Measurements from ENCODE around the gene HAGHL. TPM values are rescaled to one million over a fixed set of nuclear protein-coding genes. Genes with fewer than 3 reads are reported as not detected.

HAGHL gene
- total RNA-seq, 1 experiment from 2014 or later = 6.8 TPM

GRCh38 chr16:730666-731509 lies 4.0 kb downstream of the HAGHL start:
- CTCF ChIA-PET = no interaction called here
- no peak for DNase-seq
- no peak for TF ChIP-seq CTCF (IDR thresholded peaks at IDR 0.05; ENCODE audit: insufficient read depth in 1 of 2, low read depth in 1 of 2, low read length in 1 of 2, severe bottlenecking in 1 of 2, unreplicated experiment in 1 of 2)
- POLR2A ChIA-PET = interaction anchor here (0.8 kb wide), 1 partner anchor 10 kb away, joined by 3 read pairs; the partner anchor contains the start of gene ANTKMT
- Mint-ChIP-seq H3K36me3 (ENCODE audit: insufficient read depth, unreplicated experiment) (peaks cover 33% of the 10 kb centered on the region), H3K27ac (ENCODE audit: unreplicated experiment) (no peak overlapping the region), H3K27me3 (ENCODE audit: insufficient read depth, unreplicated experiment) (no peaks in the 10 kb centered on the region), H3K4me1 (ENCODE audit: low read depth, unreplicated experiment) (no peaks in the 10 kb centered on the region), H3K4me3 (ENCODE audit: unreplicated experiment) (no peak overlapping the region), H3K9me3 (ENCODE audit: unreplicated experiment) (no peaks in the 10 kb centered on the region)
- Histone ChIP-seq H3K36me3 (ENCODE audit: control insufficient read depth, insufficient read depth, low read length) (no peaks in the 10 kb centered on the region), H3K9me3 (no peaks in the 10 kb centered on the region), H3K27me3 (replicated peaks; ENCODE audit: control insufficient read depth, insufficient read depth, low read length) (no peaks in the 10 kb centered on the region), H3K4me3 (ENCODE audit: low read depth, low read length) (no peak overlapping the region), H3K4me1 (peaks cover 3% of the 10 kb centered on the region; the same call in 1 of the 2 replicates)
- intact Hi-C loops (cut with micrococcal nuclease; ENCODE audit: unreplicated experiment) = no loop called here
- BruUV-seq (replicated peaks) = no TSS peak

DNA sequence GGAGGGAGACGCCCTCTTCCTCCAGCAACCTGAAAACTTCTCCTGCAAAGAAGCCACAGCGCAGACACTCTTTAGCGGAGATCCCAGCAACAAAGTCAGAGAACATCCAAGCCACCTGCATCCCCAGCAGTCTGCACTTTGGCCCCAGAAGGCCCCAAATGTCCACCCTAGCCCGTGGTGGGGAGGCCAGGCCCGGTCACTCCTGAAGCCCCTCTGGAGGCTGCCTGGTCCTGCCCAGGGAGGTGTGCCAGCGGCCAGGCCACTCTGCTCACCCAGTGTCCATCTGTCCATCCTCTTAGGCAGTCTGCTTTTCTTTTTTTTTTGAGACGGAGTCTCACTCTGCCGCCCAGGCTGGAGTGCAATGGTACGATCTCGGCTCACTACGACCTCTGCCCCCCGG lies 5.4 kb downstream of the HAGHL start:
- Histone ChIP-seq H3K4me3 (ENCODE audit: low read depth, low read length) (no peak overlapping the region), H3K9me3 (no peaks in the 10 kb centered on the region), H3K4me1 (no peaks in the 10 kb centered on the region), H3K36me3 (ENCODE audit: control insufficient read depth, insufficient read depth, low read length) (no peaks in the 10 kb centered on the region; the same call in 1 of the 2 replicates), H3K27me3 (replicated peaks; ENCODE audit: control insufficient read depth, insufficient read depth, low read length) (no peaks in the 10 kb centered on the region)
- H3K27ac Mint-ChIP-seq (ENCODE audit: unreplicated experiment) = no peak overlapping the region
- intact Hi-C loops (cut with micrococcal nuclease; ENCODE audit: unreplicated experiment) = no loop called here
- no peak overlapping the region for H3K4me3 Mint-ChIP-seq (ENCODE audit: unreplicated experiment)
- H3K4me1 Mint-ChIP-seq (ENCODE audit: low read depth, unreplicated experiment) = no peaks in the 10 kb centered on the region
- ChIA-PET POLR2A (no interaction called here), CTCF (interaction anchor here (0.8 to 0.9 kb wide), 2 partner anchors 8 to 21 kb away, joined by 3 to 4 read pairs; no protein-coding TSS in a partner anchor)
- H3K9me3 Mint-ChIP-seq (ENCODE audit: unreplicated experiment) = no peaks in the 10 kb centered on the region
- no peak for DNase-seq
- no peak for TF ChIP-seq CTCF (IDR thresholded peaks at IDR 0.05; ENCODE audit: insufficient read depth in 1 of 2, low read depth in 1 of 2, low read length in 1 of 2, severe bottlenecking in 1 of 2, unreplicated experiment in 1 of 2)
- H3K36me3 Mint-ChIP-seq (ENCODE audit: insufficient read depth, unreplicated experiment) = peaks cover 39% of the 10 kb centered on the region
- H3K27me3 Mint-ChIP-seq (ENCODE audit: insufficient read depth, unreplicated experiment) = no peaks in the 10 kb centered on the region
- BruUV-seq (replicated peaks) = no TSS peak

DNA sequence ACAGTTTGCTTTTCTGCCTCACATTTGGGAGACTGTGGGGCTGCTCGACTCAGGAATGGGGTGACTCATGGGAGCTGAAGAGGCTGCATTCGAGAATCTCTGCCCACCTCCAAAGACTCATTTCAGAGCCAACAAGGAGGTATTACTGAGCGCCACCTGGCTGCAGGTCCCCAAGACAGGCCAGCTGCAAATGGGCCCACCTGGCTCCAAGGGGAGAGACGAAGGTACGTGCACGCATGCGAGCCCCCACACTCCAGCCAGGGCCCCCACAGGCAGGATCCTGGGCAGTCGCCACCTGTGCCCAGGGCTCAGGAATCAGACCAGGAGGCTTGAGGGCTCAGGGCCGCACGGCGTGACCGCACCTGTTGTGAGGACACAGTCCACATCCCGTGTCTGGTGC lies 6.0 kb downstream of the HAGHL start:
- no peak overlapping the region for H3K27ac Mint-ChIP-seq (ENCODE audit: unreplicated experiment)
- BruUV-seq (replicated peaks) = no TSS peak
- DNase-seq = no peak
- Histone ChIP-seq H3K36me3 (ENCODE audit: control insufficient read depth, insufficient read depth, low read length) (no peaks in the 10 kb centered on the region; the same call in 1 of the 2 replicates), H3K9me3 (no peaks in the 10 kb centered on the region), H3K4me1 (no peaks in the 10 kb centered on the region), H3K27me3 (replicated peaks; ENCODE audit: control insufficient read depth, insufficient read depth, low read length) (no peaks in the 10 kb centered on the region), H3K4me3 (ENCODE audit: low read depth, low read length) (no peak overlapping the region)
- H3K27me3 Mint-ChIP-seq (ENCODE audit: insufficient read depth, unreplicated experiment) = no peaks in the 10 kb centered on the region
- no peaks in the 10 kb centered on the region for H3K4me1 Mint-ChIP-seq (ENCODE audit: low read depth, unreplicated experiment)
- ChIA-PET POLR2A (no interaction called here), CTCF (interaction anchor here (0.9 kb wide), 1 partner anchor 9 kb away, joined by 4 read pairs; no protein-coding TSS in a partner anchor)
- no peaks in the 10 kb centered on the region for H3K9me3 Mint-ChIP-seq (ENCODE audit: unreplicated experiment)
- H3K36me3 Mint-ChIP-seq (ENCODE audit: insufficient read depth, unreplicated experiment) = peaks cover 45% of the 10 kb centered on the region
- intact Hi-C loops (cut with micrococcal nuclease; ENCODE audit: unreplicated experiment) = no loop called here
- no peak overlapping the region for H3K4me3 Mint-ChIP-seq (ENCODE audit: unreplicated experiment)
- peak in 1 of 2 experiments; percentile 24 for TF ChIP-seq CTCF (IDR thresholded peaks at IDR 0.05; ENCODE audit: insufficient read depth in 1 of 2, low read depth in 1 of 2, low read length in 1 of 2, severe bottlenecking in 1 of 2, unreplicated experiment in 1 of 2)
